Mesenchymal stem cell (in vitro differentiated cells and primary cell): ENCODE results near the gene PPM1D.

Experiments used
- DNase-seq: peaks from one replicate; pipeline ENCODE4 v3.0.0-alpha.2; 2013
- H2AFZ ChIP-seq: one replicate; pipeline ENCODE4 v1.6.1; 2013; ENCODE audit warnings: low read depth, mild to moderate bottlenecking, control low read depth, inconsistent platforms, low read length, moderate library complexity
- H2AK5ac ChIP-seq: 2 replicates; pipeline ENCODE4 v1.6.1; 2013; ENCODE audit warnings: low read length, moderate library complexity, mild to moderate bottlenecking, inconsistent platforms; ENCODE audit not compliant: severe bottlenecking
- H2BK120ac ChIP-seq: one replicate; pipeline ENCODE4 v1.6.1; 2013; ENCODE audit warnings: low read depth, mild to moderate bottlenecking, inconsistent platforms, low read length, moderate library complexity
- H2BK12ac ChIP-seq, 2 experiments: one replicate each; pipeline ENCODE4 v1.6.1; 2013; ENCODE audit warnings: inconsistent platforms in 2 of 2, low read length in 2 of 2, mild to moderate bottlenecking in 2 of 2, moderate library complexity in 2 of 2, control low read depth in 1 of 2
- H2BK15ac ChIP-seq: one replicate; pipeline ENCODE4 v1.6.1; 2013; ENCODE audit warnings: mild to moderate bottlenecking, low read depth, inconsistent platforms; ENCODE audit not compliant: poor library complexity, severe bottlenecking
- H2BK5ac ChIP-seq: 2 replicates; pipeline ENCODE4 v1.6.1; 2013; ENCODE audit warnings: low read depth, mild to moderate bottlenecking, low read length, control low read depth, inconsistent platforms; ENCODE audit not compliant: poor library complexity, severe bottlenecking
- H3K14ac ChIP-seq, 2 experiments: one replicate each; pipeline ENCODE4 v1.6.1; 2013; ENCODE audit warnings: inconsistent platforms in 2 of 2, low read length in 2 of 2, control low read depth in 1 of 2, mild to moderate bottlenecking in 1 of 2, moderate library complexity in 1 of 2
- H3K18ac ChIP-seq, 2 experiments: one replicate each; pipeline ENCODE4 v1.6.1; 2013; ENCODE audit warnings: inconsistent platforms in 2 of 2, low read length in 2 of 2, control low read depth in 1 of 2, low read depth in 1 of 2, mild to moderate bottlenecking in 1 of 2
- H3K23ac ChIP-seq, 2 experiments: one replicate each; pipeline ENCODE4 v1.6.1; 2013; ENCODE audit warnings: inconsistent platforms in 2 of 2, low read length in 2 of 2, mild to moderate bottlenecking in 2 of 2, moderate library complexity in 2 of 2, control low read depth in 1 of 2
- H3K27ac ChIP-seq: 2 replicates; pipeline ENCODE4 v1.5.1; 2013; ENCODE audit warnings: mild to moderate bottlenecking, moderate library complexity, low read length, control low read depth, inconsistent platforms; ENCODE audit not compliant: poor library complexity, severe bottlenecking
- H3K27me3 ChIP-seq, 2 experiments: 2 replicates each; pipeline versions ENCODE4 v1.6.1 to v1.7.0; 2013; ENCODE audit warnings: low read length in 2 of 2, mild to moderate bottlenecking in 2 of 2, moderate library complexity in 2 of 2, control low read depth in 1 of 2, inconsistent platforms in 1 of 2; ENCODE audit not compliant: control insufficient read depth in 1 of 2, insufficient read depth in 1 of 2
- H3K36me3 ChIP-seq, 2 experiments: 2 replicates each; pipeline versions ENCODE4 v1.6.1 to v1.7.0; 2013; ENCODE audit warnings: low read length in 2 of 2, control low read depth in 1 of 2, inconsistent platforms in 1 of 2, low read depth in 1 of 2, mild to moderate bottlenecking in 1 of 2; ENCODE audit not compliant: insufficient read depth in 2 of 2, control insufficient read depth in 1 of 2
- H3K4ac ChIP-seq, 2 experiments: one replicate each; pipeline ENCODE4 v1.6.1; 2013; ENCODE audit warnings: inconsistent platforms in 2 of 2, low read length in 2 of 2, mild to moderate bottlenecking in 2 of 2, moderate library complexity in 2 of 2, control low read depth in 1 of 2, low read depth in 1 of 2
- H3K4me1 ChIP-seq: 2 replicates; pipeline ENCODE4 v1.6.1; 2013; ENCODE audit warnings: low read depth, low read length, control low read depth; ENCODE audit not compliant: control insufficient read depth, insufficient read depth
- H3K4me2 ChIP-seq: 2 replicates; pipeline ENCODE4 v1.6.1; 2013; ENCODE audit warnings: low read length, mild to moderate bottlenecking, inconsistent platforms; ENCODE audit not compliant: poor library complexity, severe bottlenecking
- H3K4me3 ChIP-seq, 2 experiments: 2 replicates each; pipeline versions ENCODE4 v1.5.1 to v1.7.0; 2013; ENCODE audit warnings: low read length in 2 of 2, mild to moderate bottlenecking in 2 of 2, control low read depth in 1 of 2, low read depth in 1 of 2; ENCODE audit not compliant: insufficient read depth in 1 of 2
- H3K79me1 ChIP-seq: replicated peaks from 2 replicates; pipeline ENCODE4 v1.6.1; 2013; ENCODE audit warnings: mild to moderate bottlenecking, control low read depth, low read length, inconsistent platforms; ENCODE audit not compliant: poor library complexity, severe bottlenecking
- H3K9ac ChIP-seq: 2 replicates; pipeline ENCODE4 v1.7.0; 2013; ENCODE audit warnings: mild to moderate bottlenecking, low read length, moderate library complexity
- H3K9me3 ChIP-seq: 2 replicates; pipeline ENCODE4 v1.7.0; 2013; ENCODE audit warnings: mild to moderate bottlenecking, low read length; ENCODE audit not compliant: control insufficient read depth
- H4K8ac ChIP-seq: one replicate; pipeline ENCODE4 v1.6.1; 2013; ENCODE audit warnings: inconsistent platforms, mild to moderate bottlenecking, low read length, moderate library complexity
- H4K91ac ChIP-seq: one replicate; pipeline ENCODE4 v1.6.1; 2013; ENCODE audit warnings: mild to moderate bottlenecking, low read length, inconsistent platforms
- WGBS: methylation state at CpG from one replicate; pipeline ENCODE4 v1.1.7; 2013; ENCODE audit warnings: mixed read lengths; 5-methylcytosine and 5-hydroxymethylcytosine counted together

The PPM1D gene

DNA sequence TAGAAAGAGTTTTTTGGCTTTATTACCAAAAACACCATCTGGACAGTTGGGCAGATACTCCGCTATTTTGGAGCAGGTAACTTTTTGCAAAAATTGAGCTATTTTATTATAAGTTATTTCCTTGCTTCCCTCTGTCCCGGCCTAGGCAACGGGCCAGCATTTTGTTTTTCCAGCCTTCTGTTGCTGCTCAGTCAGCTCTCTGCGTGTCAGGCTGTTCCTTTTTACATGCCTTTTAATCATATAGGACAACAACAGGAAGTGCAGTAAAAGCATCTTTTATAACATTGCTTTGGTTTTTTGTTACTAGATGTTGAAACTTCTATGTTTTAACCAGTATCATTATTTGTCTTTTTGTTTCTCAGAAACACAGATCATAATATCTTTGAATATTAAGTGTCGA is 30.4 kb downstream of the PPM1D start:
- Histone ChIP-seq H2AFZ (no peak overlapping the region), H3K36me3 (peaks cover 14 to 47% of the 10 kb centered on the region in 2 experiments), H3K18ac (no peak overlapping the region), H3K4ac (no peak overlapping the region), H3K4me3 (no peak overlapping the region), H3K27ac (no peak overlapping the region), H3K4me2 (no peak overlapping the region), H2BK5ac (no peak overlapping the region), H3K79me1 (peaks cover 20% of the 10 kb centered on the region), H3K14ac (no peak overlapping the region), H3K9ac (no peak overlapping the region), H2AK5ac (no peak overlapping the region), H2BK15ac (no peak overlapping the region), H3K9me3 (no peaks in the 10 kb centered on the region), H3K23ac (no peak overlapping the region), H3K4me1 (no peaks in the 10 kb centered on the region), H3K27me3 (no peaks in the 10 kb centered on the region), H2BK12ac (no peak overlapping the region), H4K8ac (no peak overlapping the region), H4K91ac (no peak overlapping the region), H2BK120ac (no peak overlapping the region)
- WGBS = 100% methylated on average over 4 of the region's 5 CpGs
- DNase-seq = no peak

DNA sequence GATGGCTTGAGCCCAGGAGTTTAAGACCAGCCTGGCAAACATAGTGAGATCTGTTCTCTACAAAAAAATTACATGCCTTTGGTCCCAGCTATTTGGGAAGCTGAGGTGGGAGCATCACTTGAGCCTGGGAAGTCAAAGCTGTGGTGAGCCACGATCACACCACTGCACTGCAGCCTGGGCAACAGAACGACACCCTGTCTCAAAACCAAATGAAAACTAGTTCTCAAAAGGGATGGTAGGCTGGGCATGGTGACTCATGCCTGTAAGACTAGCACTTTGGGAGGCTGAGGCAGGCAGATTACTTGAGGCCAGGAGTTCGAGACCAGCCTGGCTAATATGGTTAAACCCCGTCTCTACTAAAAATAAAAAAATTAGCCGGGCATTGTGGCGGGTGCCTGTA is 31.1 kb downstream of the PPM1D start:
- no peak overlapping the region for H2BK12ac ChIP-seq
- H2BK5ac ChIP-seq = no peak overlapping the region
- H3K27me3 ChIP-seq = no peaks in the 10 kb centered on the region
- no peak overlapping the region for H3K27ac ChIP-seq
- H3K14ac ChIP-seq = no peak overlapping the region
- no peak overlapping the region for H3K23ac ChIP-seq
- H4K8ac ChIP-seq = no peak overlapping the region
- H3K4me1 ChIP-seq = no peaks in the 10 kb centered on the region
- H3K4me3 ChIP-seq = no peak overlapping the region
- WGBS = 90% methylated on average over 5 of the region's 6 CpGs
- no peak overlapping the region for H3K9ac ChIP-seq
- H3K36me3 ChIP-seq = peaks cover 14 to 47% of the 10 kb centered on the region in 2 experiments
- no peak overlapping the region for H2BK120ac ChIP-seq
- no peak overlapping the region for H3K4me2 ChIP-seq
- DNase-seq = no peak
- H3K18ac ChIP-seq = no peak overlapping the region
- no peak overlapping the region for H4K91ac ChIP-seq
- peaks cover 21% of the 10 kb centered on the region for H3K79me1 ChIP-seq
- H2AK5ac ChIP-seq = no peak overlapping the region
- H2AFZ ChIP-seq = no peak overlapping the region
- no peak overlapping the region for H2BK15ac ChIP-seq
- no peak overlapping the region for H3K4ac ChIP-seq
- no peaks in the 10 kb centered on the region for H3K9me3 ChIP-seq

DNA sequence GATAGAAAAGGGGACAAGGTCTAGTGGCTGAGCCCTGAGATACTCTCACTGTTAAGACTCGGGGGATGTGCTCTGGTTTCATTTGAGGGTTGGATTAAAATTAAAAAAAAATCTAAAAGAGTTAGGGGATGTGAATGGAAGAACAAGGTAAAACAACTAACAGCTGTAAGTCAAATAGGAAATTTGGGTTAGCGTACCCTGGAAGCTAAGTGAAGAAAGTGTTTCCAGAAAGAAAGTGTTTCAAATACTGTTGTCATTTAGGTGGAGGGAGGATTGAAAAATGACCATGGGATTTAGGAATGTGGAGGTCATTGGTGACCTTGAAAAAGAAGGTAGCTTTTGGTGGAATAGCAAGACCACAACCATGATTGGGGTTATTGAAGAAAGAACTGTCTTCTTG is 37.7 kb downstream of the PPM1D start:
- H3K9me3 ChIP-seq = no peaks in the 10 kb centered on the region
- no peak overlapping the region for H2BK12ac ChIP-seq
- no peak overlapping the region for H2BK15ac ChIP-seq
- H3K9ac ChIP-seq = no peak overlapping the region
- H3K27ac ChIP-seq = no peak overlapping the region
- no peaks in the 10 kb centered on the region for H3K27me3 ChIP-seq
- no peak overlapping the region for H3K18ac ChIP-seq
- no peak overlapping the region for H3K4me3 ChIP-seq
- no peak overlapping the region for H2AK5ac ChIP-seq
- no peak overlapping the region for H2AFZ ChIP-seq
- no peak overlapping the region for H2BK120ac ChIP-seq
- DNase-seq = no peak
- 96% methylated on average over 2 of the region's 2 CpGs for WGBS
- H4K91ac ChIP-seq = no peak overlapping the region
- H3K23ac ChIP-seq = no peak overlapping the region
- no peak overlapping the region for H3K4me2 ChIP-seq
- H4K8ac ChIP-seq = no peak overlapping the region
- H3K36me3 ChIP-seq = peaks cover 21 to 53% of the 10 kb centered on the region in 2 experiments
- H3K14ac ChIP-seq = no peak overlapping the region
- no peak overlapping the region for H2BK5ac ChIP-seq
- no peaks in the 10 kb centered on the region for H3K4me1 ChIP-seq
- no peak overlapping the region for H3K4ac ChIP-seq
- peaks cover 27% of the 10 kb centered on the region for H3K79me1 ChIP-seq

DNA sequence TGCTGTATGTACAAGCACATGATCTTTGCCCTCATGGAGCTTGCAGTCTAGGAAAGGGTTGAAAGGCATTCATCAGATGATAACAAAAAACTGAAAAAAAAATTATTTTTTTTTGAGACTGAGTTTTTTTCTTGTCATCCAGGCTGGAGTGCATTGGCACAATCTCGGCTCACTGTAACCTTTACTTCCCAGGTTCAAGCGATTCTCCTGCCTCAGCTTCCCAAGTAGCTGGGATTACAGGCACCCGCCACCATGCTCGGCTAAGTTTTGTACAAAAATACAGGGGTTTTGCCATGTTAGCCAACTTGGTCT is 39.0 kb downstream of the PPM1D start:
- no peak overlapping the region for H2AK5ac ChIP-seq
- H2BK12ac ChIP-seq = no peak overlapping the region
- no peak overlapping the region for H2BK120ac ChIP-seq
- DNase-seq = no peak
- H3K9me3 ChIP-seq = no peaks in the 10 kb centered on the region
- no peaks in the 10 kb centered on the region for H3K27me3 ChIP-seq
- no peak overlapping the region for H2AFZ ChIP-seq
- H3K79me1 ChIP-seq = peaks cover 24% of the 10 kb centered on the region
- H4K8ac ChIP-seq = no peak overlapping the region
- no peak overlapping the region for H3K4me3 ChIP-seq
- H3K18ac ChIP-seq = no peak overlapping the region
- no peak overlapping the region for H3K4me2 ChIP-seq
- no peak overlapping the region for H3K4ac ChIP-seq
- H3K23ac ChIP-seq = no peak overlapping the region
- H3K27ac ChIP-seq = no peak overlapping the region
- WGBS = 74% methylated on average over 4 of the region's 4 CpGs
- H2BK15ac ChIP-seq = no peak overlapping the region
- no peak overlapping the region for H4K91ac ChIP-seq
- H3K36me3 ChIP-seq = peaks cover 19 to 50% of the 10 kb centered on the region in 2 experiments
- H3K9ac ChIP-seq = no peak overlapping the region
- no peaks in the 10 kb centered on the region for H3K4me1 ChIP-seq
- no peak overlapping the region for H2BK5ac ChIP-seq
- H3K14ac ChIP-seq = no peak overlapping the region
